DOHH2 (cell line): Measurements from ENCODE around the gene PACRG.

Source experiments
- H3F3A ChIP-seq: fragments of 200-600 bp; sonication (generic), shearing (Covaris generic); 2 replicates; pipeline ENCODE4 v1.6.0; 2016; ENCODE audit warnings: antibody characterized with exemption, mild to moderate bottlenecking; ENCODE audit not compliant: control insufficient read depth, insufficient read depth
- H3K27ac ChIP-seq: fragments of 200-600 bp; sonication (generic); 2 replicates; pipeline ENCODE4 v1.5.1; 2014; ENCODE audit warnings: low read depth, mild to moderate bottlenecking, low read length, moderate library complexity
- H3K27me3 ChIP-seq: fragments of 200-600 bp; sonication (generic); 2 replicates; pipeline ENCODE4 v1.6.1; 2014; ENCODE audit warnings: mild to moderate bottlenecking, low read length, mixed read lengths; ENCODE audit not compliant: control insufficient read depth
- H3K36me3 ChIP-seq: fragments of 200-600 bp; sonication (generic); 2 replicates; pipeline ENCODE4 v1.6.1; 2014; ENCODE audit warnings: mild to moderate bottlenecking, low read length, moderate library complexity, mixed read lengths; ENCODE audit not compliant: control insufficient read depth
- H3K4me1 ChIP-seq: fragments of 200-600 bp; sonication (generic); 2 replicates; pipeline ENCODE4 v1.6.1; 2014; ENCODE audit warnings: mild to moderate bottlenecking, low read length, mixed read lengths; ENCODE audit not compliant: control insufficient read depth
- H3K4me2 ChIP-seq: fragments of 200-600 bp; sonication (generic); 2 replicates; pipeline ENCODE4 v1.6.0; 2014; ENCODE audit warnings: mild to moderate bottlenecking, low read length, moderate library complexity
- H3K4me3 ChIP-seq: fragments of 200-600 bp; sonication (generic); 2 replicates; pipeline ENCODE4 v1.5.1; 2014; ENCODE audit warnings: mild to moderate bottlenecking, low read length, mixed read lengths
- H3K79me2 ChIP-seq: fragments of 200-600 bp; sonication (generic); 2 replicates; pipeline ENCODE4 v1.6.1; 2014; ENCODE audit warnings: mild to moderate bottlenecking, low read length, mixed read lengths; ENCODE audit not compliant: control insufficient read depth
- H3K9me2 ChIP-seq: fragments of 200-600 bp; sonication (generic); replicated peaks from 2 replicates; pipeline ENCODE4 v1.6.1; 2014; ENCODE audit warnings: mild to moderate bottlenecking, low read length, mixed read lengths; ENCODE audit not compliant: control insufficient read depth
- H3K9me3 ChIP-seq: fragments of 200-600 bp; sonication (generic); 2 replicates; pipeline ENCODE4 v1.6.1; 2014; ENCODE audit warnings: antibody characterized with exemption, low read length, mixed read lengths; ENCODE audit not compliant: control insufficient read depth, insufficient read depth
- H4K20me1 ChIP-seq: fragments of 200-600 bp; sonication (generic); 2 replicates; pipeline ENCODE4 v1.6.0; 2014; ENCODE audit warnings: low read depth, mild to moderate bottlenecking, antibody characterized with exemption, low read length, moderate library complexity; ENCODE audit not compliant: control insufficient read depth, insufficient read depth
- CTCF ChIP-seq: fragments of 200-600 bp; sonication (generic); IDR thresholded peaks from one replicate; pipeline ENCODE4 v1.5.1; 2014; ENCODE audit warnings: antibody characterized with exemption, mild to moderate bottlenecking, low read depth, low read length; ENCODE audit not compliant: poor library complexity, severe bottlenecking
- EZH2phosphoT487 ChIP-seq: fragments of 200-600 bp; sonication (generic); IDR thresholded peaks from 2 replicates; pipeline ENCODE4 v1.6.1; 2017; ENCODE audit warnings: borderline replicate concordance, mild to moderate bottlenecking, antibody characterized with exemption, low read length, moderate library complexity, mixed read lengths

The PACRG gene

GRCh38 chr6:163226836-163227485 lies 499.2 kb downstream of the PACRG start:
- Histone ChIP-seq H3K9me2 (no peaks in the 10 kb centered on the region), H3K4me2 (no peak overlapping the region), H3K27me3 (no peaks in the 10 kb centered on the region), H3F3A (no peaks in the 10 kb centered on the region), H3K9me3 (no peaks in the 10 kb centered on the region), H4K20me1 (no peaks in the 10 kb centered on the region), H3K79me2 (no peaks in the 10 kb centered on the region), H3K4me3 (no peak overlapping the region), H3K4me1 (no peaks in the 10 kb centered on the region), H3K36me3 (no peaks in the 10 kb centered on the region), H3K27ac (no peak overlapping the region)
- TF ChIP-seq EZH2phosphoT487 (no peak), CTCF (no peak)

GRCh38 chr6:163228041-163228440 lies 500.3 kb downstream of the PACRG start:
- H3F3A ChIP-seq = no peaks in the 10 kb centered on the region
- H4K20me1 ChIP-seq = no peaks in the 10 kb centered on the region
- no peaks in the 10 kb centered on the region for H3K36me3 ChIP-seq
- no peaks in the 10 kb centered on the region for H3K4me1 ChIP-seq
- H3K9me2 ChIP-seq = no peaks in the 10 kb centered on the region
- no peak overlapping the region for H3K27ac ChIP-seq
- no peaks in the 10 kb centered on the region for H3K27me3 ChIP-seq
- no peak overlapping the region for H3K4me2 ChIP-seq
- no peak overlapping the region for H3K4me3 ChIP-seq
- TF ChIP-seq EZH2phosphoT487 (no peak), CTCF (no peak)
- no peaks in the 10 kb centered on the region for H3K9me3 ChIP-seq
- no peaks in the 10 kb centered on the region for H3K79me2 ChIP-seq

GRCh38 chr6:163229050-163229449 lies 501.3 kb downstream of the PACRG start:
- Histone ChIP-seq H3K79me2 (no peaks in the 10 kb centered on the region), H3K36me3 (no peaks in the 10 kb centered on the region), H3K9me3 (no peaks in the 10 kb centered on the region), H4K20me1 (no peaks in the 10 kb centered on the region), H3F3A (no peaks in the 10 kb centered on the region), H3K27me3 (no peaks in the 10 kb centered on the region), H3K4me1 (no peaks in the 10 kb centered on the region), H3K4me2 (no peak overlapping the region), H3K9me2 (no peaks in the 10 kb centered on the region), H3K4me3 (no peak overlapping the region), H3K27ac (no peak overlapping the region)
- no peak for TF ChIP-seq EZH2phosphoT487
- no peak for TF ChIP-seq CTCF
